Mucosa of stomach (tissue), 1 donor: ENCODE measurements around the gene NOMO2.
"Not testable (repeated sequence)": the region's sequence is repeated elsewhere in the genome, so short reads cannot be mapped to it uniquely, and the experiment has no call there.

Experiments used
- H3K27me3 ChIP-seq: one replicate; pipeline ENCODE4 v1.7.0; 2013; ENCODE audit warnings: mild to moderate bottlenecking, low read length; ENCODE audit not compliant: control insufficient read depth, insufficient read depth
- H3K36me3 ChIP-seq: one replicate; pipeline ENCODE4 v1.7.0; 2013; ENCODE audit warnings: low read length; ENCODE audit not compliant: control insufficient read depth, insufficient read depth
- H3K4me1 ChIP-seq: one replicate; pipeline ENCODE4 v1.7.0; 2013; ENCODE audit warnings: mild to moderate bottlenecking, low read length; ENCODE audit not compliant: control insufficient read depth, insufficient read depth
- H3K4me3 ChIP-seq: one replicate; pipeline ENCODE4 v1.7.0; 2013; ENCODE audit warnings: low read length
- H3K9ac ChIP-seq: one replicate; pipeline ENCODE4 v1.7.0; 2013; ENCODE audit warnings: mild to moderate bottlenecking, low read length, moderate library complexity
- H3K9me3 ChIP-seq: one replicate; pipeline ENCODE4 v1.7.0; 2013; ENCODE audit warnings: mild to moderate bottlenecking, low read length, moderate library complexity; ENCODE audit not compliant: control insufficient read depth
- donor health status: Pancreatic carcinoma.

NOMO2 gene

GRCh38 chr16:18401851-18402657 is 159.8 kb downstream of the NOMO2 start:
- not testable (repeated sequence) for H3K9ac ChIP-seq, H3K4me1 ChIP-seq, H3K36me3 ChIP-seq, H3K9me3 ChIP-seq, H3K4me3 ChIP-seq, H3K27me3 ChIP-seq

- H3K36me3 ChIP-seq, H3K9me3 ChIP-seq, H3K27me3 ChIP-seq, H3K4me1 ChIP-seq, H3K4me3 ChIP-seq, H3K9ac ChIP-seq: not testable (repeated sequence)
These were observed 160.7 kb downstream of the NOMO2 start for GRCh38 chr16:18401159-18401558.

GRCh38 chr16:18394363-18394762 is 167.5 kb downstream of the NOMO2 start:
- H3K4me3 ChIP-seq, H3K9me3 ChIP-seq, H3K27me3 ChIP-seq: not testable (repeated sequence)

GRCh38 chr16:18387767-18388166 is 174.1 kb downstream of the NOMO2 start:
- H3K9ac ChIP-seq, H3K4me1 ChIP-seq, H3K4me3 ChIP-seq, H3K36me3 ChIP-seq, H3K27me3 ChIP-seq, H3K9me3 ChIP-seq: not testable (repeated sequence)

More at GRCh38 chr16:18394363-18394762, 167.5 kb downstream of the NOMO2 start:
- not testable (repeated sequence) for H3K9ac ChIP-seq, H3K36me3 ChIP-seq, H3K4me1 ChIP-seq

- not testable (repeated sequence) for H3K9me3 ChIP-seq, H3K36me3 ChIP-seq, H3K4me3 ChIP-seq, H3K9ac ChIP-seq, H3K4me1 ChIP-seq, H3K27me3 ChIP-seq
These were observed 175.4 kb downstream of the NOMO2 start for GRCh38 chr16:18386517-18386916.

GRCh38 chr16:18385285-18385684 is 176.6 kb downstream of the NOMO2 start:
- not testable (repeated sequence) for H3K27me3 ChIP-seq, H3K4me1 ChIP-seq, H3K9me3 ChIP-seq, H3K9ac ChIP-seq, H3K36me3 ChIP-seq, H3K4me3 ChIP-seq

- not testable (repeated sequence) for H3K4me3 ChIP-seq, H3K9me3 ChIP-seq, H3K36me3 ChIP-seq, H3K9ac ChIP-seq, H3K27me3 ChIP-seq, H3K4me1 ChIP-seq
These were observed 177.0 kb downstream of the NOMO2 start for GRCh38 chr16:18384869-18385268.

- not testable (repeated sequence) for H3K9ac ChIP-seq, H3K9me3 ChIP-seq, H3K27me3 ChIP-seq, H3K4me3 ChIP-seq, H3K36me3 ChIP-seq, H3K4me1 ChIP-seq
These were observed 177.7 kb downstream of the NOMO2 start for GRCh38 chr16:18384098-18384636.

GRCh38 chr16:18382696-18383095 is 179.2 kb downstream of the NOMO2 start:
- H3K27me3 ChIP-seq, H3K36me3 ChIP-seq, H3K9ac ChIP-seq, H3K4me1 ChIP-seq, H3K9me3 ChIP-seq, H3K4me3 ChIP-seq: not testable (repeated sequence)
